CD4-positive, alpha-beta T cell treated with Interleukin-10 for 1 hour (primary cell): ENCODE data around the gene DNASE1L1.

ENCODE experiments used
- DNase-seq: peaks from one replicate; pipeline ENCODE4 v3.0.0-alpha.2; 2020

DNASE1L1 gene, protein sequence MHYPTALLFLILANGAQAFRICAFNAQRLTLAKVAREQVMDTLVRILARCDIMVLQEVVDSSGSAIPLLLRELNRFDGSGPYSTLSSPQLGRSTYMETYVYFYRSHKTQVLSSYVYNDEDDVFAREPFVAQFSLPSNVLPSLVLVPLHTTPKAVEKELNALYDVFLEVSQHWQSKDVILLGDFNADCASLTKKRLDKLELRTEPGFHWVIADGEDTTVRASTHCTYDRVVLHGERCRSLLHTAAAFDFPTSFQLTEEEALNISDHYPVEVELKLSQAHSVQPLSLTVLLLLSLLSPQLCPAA

GRCh38 chrX:154409222-154409871 is at the start of gene DNASE1L1:
TSS of gene DNASE1L1 (minus strand) at chrX:154409254. CDS start at chrX:154405568, 3,686 bp downstream.
- DNase-seq, result peak; percentile 21

- peak; percentile 78 for DNase-seq
Measured at GRCh38 chrX:154458116-154458953, 49.3 kb upstream of the DNASE1L1 start, which contains the start of gene PLXNA3. TSS of gene PLXNA3 (plus strand) at chrX:154458281. CDS start at chrX:154460184, 1,903 bp downstream.

- peak; percentile 76 for DNase-seq
Measured at GRCh38 chrX:154457491-154458115, 48.5 kb upstream of the DNASE1L1 start.

DNA sequence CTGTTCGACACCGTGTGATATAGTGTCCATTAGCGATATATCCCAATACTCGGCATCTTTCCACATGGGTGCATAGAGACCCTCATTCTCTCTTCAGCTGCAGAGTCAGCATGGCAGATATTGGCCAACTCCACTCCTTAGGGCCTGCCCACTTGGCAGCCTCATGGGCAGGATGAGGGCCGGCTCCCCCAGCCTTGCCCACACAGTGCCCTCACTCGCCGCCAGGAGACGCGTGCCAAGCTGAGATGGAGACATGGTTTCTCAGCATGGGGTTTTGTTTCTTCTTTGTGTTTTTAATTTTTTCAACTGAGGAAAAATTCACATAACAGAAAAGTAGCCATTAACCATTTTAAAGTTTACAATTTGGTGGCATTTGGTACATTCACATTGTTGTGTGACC is 43.8 kb upstream of the DNASE1L1 start:
- no peak for DNase-seq

- no peak for DNase-seq
Measured at GRCh38 chrX:154450312-154450711, 41.3 kb upstream of the DNASE1L1 start.

DNA sequence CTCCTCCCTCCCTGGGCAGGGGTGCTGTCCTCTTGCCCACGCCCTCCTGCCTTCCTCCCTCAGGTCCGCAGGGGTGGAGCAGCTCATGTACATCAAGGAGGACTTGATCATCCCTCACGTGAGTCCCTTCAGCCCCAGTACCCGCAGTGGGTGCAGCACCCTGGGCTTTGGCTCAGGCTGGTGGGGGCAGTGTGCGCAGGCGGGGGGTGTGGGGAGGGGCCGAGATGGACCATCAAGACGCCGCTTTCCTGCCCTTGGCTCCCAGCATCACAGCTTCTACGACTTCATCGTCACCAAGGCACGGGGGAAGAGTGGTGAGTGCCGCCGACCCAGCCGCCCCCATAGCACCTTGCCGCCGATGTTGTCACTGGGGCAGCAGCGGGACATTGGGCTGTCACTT is 40.6 kb upstream of the DNASE1L1 start:
- no peak for DNase-seq

DNA sequence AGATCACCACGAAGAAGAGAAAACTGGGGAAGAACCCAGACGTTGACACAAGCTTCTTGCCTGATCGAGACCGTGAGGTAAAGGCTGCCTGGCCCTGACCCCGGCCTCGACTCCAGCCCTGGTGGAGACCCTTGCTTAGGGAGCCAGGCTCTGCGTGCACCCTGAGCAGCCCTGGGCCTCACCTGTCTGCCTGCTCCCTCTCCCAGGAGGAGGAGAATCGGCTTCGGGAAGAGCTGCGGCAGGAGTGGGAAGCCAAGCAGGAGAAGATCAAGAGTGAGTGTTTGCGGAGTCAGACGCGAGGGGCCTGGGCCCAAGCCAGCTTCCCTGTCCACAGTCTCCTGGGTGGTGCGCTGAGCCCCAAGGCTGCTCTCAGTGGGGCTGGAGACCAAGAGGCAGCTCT is 39.4 kb upstream of the DNASE1L1 start:
- no peak for DNase-seq

GRCh38 chrX:154446430-154446829 is 37.4 kb upstream of the DNASE1L1 start:
- DNase-seq, result no peak

DNA sequence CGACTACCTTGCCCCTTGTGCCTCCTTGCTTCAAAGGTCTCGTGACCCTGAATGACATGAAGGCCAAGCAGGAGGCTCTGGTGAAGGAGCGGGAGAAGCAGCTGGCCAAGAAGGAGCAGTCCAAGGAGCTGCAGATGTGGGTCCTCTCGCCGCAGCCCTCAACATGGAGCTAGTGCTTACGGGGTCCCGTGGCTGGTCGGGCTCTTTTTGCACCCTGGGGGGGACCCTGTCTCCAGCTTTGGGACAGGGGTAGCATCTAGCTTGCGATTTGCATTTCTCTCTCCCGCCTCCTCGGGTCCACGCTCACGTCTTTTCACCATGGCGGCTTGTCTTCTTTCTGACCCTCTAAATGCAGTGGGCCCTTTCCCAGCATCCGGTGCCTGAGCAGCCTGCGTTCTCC is 36.7 kb upstream of the DNASE1L1 start:
- DNase-seq, result no peak

DNA sequence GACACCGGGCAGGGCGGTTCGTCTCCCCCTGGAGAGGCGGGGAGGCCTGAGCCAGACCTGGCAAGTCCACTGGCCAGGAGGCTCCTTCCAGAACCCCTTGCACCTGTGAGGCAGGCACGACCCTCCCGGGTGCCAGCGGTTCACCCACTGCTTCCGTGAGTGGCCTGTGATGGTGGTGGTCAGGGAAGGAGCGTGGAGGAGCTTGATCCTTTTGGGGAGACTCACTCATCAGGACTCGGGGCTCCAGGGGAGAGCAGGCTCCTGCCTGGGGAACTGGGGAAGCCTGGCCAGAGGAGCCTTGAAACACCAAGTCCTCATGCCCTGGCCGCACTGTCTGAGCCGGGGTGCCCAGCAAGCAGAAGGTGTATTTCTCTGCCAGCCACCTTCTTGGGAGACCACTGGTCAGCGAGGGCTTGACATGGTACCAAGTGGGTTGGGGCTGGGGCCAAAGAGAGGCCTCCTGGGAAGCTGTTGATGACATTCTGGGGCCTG is 35.7 kb upstream of the DNASE1L1 start:
- DNase-seq, result no peak

- peak; percentile 72 for DNase-seq
Measured at GRCh38 chrX:154443992-154444754, 35.1 kb upstream of the DNASE1L1 start, which contains the start of gene FAM50A. TSS of gene FAM50A (plus strand) at chrX:154444141. CDS start at chrX:154444236, 95 bp downstream.

GRCh38 chrX:154443479-154443910 is 34.4 kb upstream of the DNASE1L1 start:
- DNase-seq, result no peak

- no peak for DNase-seq
Measured at GRCh38 chrX:154441984-154442707, 33.1 kb upstream of the DNASE1L1 start.

- peak; percentile 37 for DNase-seq
Measured at GRCh38 chrX:154441564-154441963, 32.5 kb upstream of the DNASE1L1 start.

DNA sequence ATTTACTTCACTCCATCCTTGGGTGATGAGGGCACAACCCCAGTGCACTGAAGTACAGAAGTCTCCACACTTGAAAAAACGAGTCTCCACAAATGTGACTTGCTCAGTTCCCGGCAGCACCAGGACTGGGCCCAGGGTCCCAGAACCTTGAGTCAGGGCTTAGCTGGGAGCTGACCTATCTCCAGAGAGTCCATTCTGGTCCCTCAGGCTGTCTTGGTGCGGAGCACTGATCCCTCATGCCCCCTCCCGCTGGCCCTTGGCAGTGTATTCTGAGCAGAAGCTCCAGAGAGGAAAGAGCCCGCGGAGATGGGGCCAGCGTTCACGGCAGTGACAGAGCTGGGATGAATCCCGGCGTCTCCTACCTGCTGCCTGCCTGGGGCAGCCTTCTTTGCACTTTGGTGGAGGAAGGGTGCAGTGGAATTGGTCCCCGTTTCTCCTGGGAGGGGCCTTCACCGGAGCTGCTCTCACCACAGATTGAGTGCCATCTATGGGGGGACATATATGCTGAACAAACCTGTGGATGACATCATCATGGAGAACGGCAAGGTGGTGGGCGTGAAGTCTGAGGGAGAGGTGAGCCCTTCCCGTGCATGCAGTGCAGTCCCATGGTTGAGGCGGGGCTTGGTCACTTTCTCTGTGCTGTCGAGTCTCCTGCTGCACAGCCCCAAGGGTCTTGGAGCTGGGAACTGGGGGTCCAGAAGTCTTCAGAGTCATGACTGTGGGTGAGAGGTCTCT is 31.7 kb upstream of the DNASE1L1 start:
- no peak for DNase-seq

GRCh38 chrX:154439841-154440240 is 30.8 kb upstream of the DNASE1L1 start:
- DNase-seq, result no peak

- DNase-seq, result no peak
Measured at GRCh38 chrX:154437971-154438893, 29.2 kb upstream of the DNASE1L1 start.

DNA sequence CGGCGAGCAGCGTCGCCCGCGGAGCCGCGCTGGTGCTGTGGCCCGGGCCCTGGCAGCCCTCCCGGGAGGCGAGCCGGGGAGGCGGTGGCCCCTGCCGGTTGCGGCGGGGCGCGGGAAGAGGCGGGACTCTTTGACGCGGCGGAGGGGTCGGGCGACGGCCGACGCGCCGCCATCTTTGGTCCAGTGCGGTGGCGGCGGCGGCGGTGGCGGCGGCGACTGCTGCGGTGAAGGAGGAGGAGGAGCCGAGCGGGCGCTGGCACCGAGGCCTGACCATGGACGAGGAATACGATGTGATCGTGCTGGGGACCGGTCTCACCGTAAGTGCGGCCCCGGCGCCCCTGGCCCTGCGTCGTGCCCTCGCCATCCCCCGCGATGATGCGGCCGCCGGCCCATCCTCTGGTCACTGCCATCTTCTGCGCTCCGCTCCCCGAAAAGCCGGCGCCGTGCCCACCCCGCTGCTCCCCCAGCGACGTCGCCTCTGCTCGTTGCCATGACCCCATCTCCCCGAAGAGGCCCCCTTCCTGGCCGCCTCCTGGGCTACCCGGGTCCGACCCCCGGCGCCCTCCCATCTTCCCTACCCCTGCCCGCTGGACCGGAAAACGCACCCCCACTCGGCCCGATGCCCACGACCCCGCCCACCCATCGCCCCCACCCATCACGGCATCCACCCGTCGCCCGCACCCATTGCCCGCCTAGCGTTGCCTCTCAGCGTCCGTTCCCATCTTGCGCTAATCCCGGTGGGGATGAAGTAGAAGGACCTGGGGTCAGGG is 28.1 kb upstream of the DNASE1L1 start, which contains the start of gene GDI1:
GDI1 (plus strand) TSS at position 172 of the 770 bp plus-strand sequence; CDS start at position 273, 101 bp downstream.
- peak; percentile 69 for DNase-seq
